GM21717 (cell line): ENCODE measurements around the gene STXBP5.

ENCODE experiments used
- ATAC-seq: cut with Tn5 transposase; IDR thresholded peaks from one replicate; pipeline ENCODE4 v1.9.1; 2021; ENCODE audit warnings: mild to moderate bottlenecking, moderate library complexity; ENCODE audit not compliant: unreplicated experiment

The STXBP5 gene

GRCh38 chr6:147283460-147283859, 79.2 kb downstream of the STXBP5 start:
- no peak for ATAC-seq

DNA sequence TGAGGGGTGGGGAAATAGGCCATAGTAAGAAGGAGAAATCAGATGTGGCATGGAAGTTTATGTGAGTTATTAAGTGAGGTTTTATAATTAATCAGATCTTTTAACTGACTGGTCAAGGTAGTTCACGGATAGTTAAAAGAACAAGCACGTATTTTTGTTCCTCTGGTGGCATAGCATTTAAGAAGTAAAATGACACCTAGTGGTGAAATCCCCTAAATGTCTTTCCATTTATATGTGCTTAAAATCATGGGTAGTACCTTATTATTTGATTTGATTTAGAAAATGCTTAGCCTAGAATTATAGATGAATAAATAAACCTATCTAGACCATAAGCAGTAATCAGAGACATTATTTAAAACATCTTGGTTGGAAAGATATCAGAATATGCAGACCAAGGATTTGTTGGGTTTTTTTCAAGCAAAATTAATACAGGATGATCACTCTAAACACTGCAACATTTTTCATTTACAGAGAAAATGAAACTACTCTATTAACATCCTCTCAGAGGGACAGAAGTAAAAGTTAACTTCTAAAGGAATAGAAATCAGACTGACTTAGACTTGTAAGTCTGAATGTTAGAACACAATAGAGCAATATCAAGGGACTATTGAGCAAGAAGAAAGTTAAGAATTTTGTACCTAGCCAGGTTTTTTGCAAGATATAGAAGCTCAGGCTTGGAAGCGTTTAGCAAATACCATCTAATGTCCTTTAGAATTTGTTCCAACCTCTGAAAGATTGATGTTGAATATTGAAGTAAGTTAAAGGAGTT, 81.1 kb downstream of the STXBP5 start:
- peak; percentile 71 for ATAC-seq

GRCh38 chr6:147287869-147288271, 83.7 kb downstream of the STXBP5 start:
- no peak for ATAC-seq

DNA sequence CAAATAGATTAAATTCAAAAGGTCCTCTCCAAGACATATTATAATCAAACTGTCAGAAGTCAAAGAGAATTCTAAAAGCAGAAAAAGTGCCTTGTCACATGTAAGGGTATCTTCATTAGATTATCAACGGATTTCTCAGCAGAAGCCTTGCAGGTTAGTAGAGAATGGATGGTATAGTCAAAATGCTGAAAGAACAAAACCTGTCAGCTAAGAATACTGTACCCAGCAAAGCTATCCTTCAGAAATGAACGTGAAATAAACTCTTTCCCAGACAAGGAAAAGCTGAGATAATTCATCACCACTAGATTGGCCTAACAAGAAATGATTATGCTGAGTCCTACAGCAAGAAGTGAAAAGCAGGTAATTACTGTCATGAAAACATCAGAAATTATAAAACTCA, 92.9 kb downstream of the STXBP5 start:
- no peak for ATAC-seq

- no peak for ATAC-seq
Measured at GRCh38 chr6:147297663-147298316, 93.6 kb downstream of the STXBP5 start.

GRCh38 chr6:147298461-147298860, 94.2 kb downstream of the STXBP5 start:
- ATAC-seq = no peak

- no peak for ATAC-seq
Measured at GRCh38 chr6:147299035-147299434, 94.8 kb downstream of the STXBP5 start.

DNA sequence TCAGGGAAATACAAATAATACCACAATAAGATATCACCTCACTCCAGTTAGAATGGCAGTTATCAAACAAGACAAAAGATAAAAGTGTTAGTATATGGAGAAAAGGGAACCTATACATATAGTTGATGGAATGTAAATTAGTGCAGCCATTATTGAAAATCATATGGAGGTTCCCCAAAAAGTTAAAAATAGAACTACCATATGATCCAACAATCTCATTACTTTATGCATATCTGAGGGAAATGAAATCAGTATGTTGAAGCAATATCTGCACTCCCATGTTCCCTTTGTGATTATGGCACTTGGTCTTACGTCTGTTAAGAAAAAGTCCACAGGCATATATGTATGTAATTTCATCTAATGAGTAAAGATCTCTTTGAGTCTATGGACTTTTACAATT, 96.9 kb downstream of the STXBP5 start:
- no peak for ATAC-seq

DNA sequence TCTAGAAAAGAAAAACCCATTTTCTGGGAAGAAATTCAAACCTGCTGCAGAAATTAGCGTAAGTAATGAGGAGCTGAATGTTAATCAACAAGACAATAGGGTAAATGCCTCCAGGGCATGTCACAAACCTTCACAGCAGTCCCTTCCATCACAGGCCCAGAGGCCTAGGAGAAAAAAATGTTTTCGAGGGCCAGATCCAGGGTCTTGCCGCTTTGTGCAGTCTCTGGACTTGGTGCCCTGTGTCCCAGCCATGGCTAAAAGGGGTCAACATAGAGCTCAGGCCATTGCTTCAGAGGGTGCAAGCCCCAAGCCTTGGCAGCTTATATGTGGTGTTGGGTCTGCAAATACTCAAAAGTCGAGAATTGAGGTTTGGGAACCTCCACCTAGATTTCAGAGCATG, 99.8 kb downstream of the STXBP5 start:
- no peak for ATAC-seq

DNA sequence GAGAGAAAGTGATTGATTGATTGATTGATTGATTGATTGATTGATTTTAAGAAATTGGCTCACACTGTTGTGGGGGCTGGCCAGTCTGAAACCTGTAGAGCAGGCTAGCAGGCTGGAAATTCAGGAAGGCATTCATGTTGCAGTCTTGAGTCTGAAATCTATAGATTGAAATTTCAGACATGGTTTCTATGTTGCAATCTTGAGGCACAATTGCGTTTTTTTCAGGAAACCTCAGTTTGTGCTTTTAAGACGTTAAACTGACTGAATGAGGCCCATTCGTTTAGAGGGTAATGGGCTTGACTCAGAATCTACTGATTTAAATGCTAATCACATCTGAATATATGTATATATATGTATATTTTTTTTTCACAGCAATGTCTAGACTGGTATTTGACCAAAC, 106.3 kb downstream of the STXBP5 start:
- ATAC-seq = no peak

- no peak for ATAC-seq
Measured at GRCh38 chr6:147311218-147311617, 107.0 kb downstream of the STXBP5 start.

DNA sequence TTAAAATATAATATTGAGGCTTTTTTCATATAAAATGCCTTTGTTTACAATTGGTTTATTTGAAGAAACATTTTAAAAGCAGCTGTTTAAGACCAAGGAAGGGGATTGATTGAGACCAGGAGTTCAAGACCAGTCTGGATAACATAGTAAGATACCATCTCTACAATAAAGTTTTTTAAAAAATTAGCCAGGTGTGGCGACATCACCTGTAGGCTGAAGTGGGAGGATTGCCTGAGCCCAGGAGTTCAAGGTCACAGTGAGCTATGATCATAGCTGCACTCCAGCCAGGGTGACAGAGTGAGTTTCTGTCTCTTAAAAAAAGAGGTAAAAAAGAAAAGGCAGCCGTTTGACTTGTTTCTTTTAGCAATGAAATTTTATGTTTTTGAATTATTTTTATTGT, 117.0 kb downstream of the STXBP5 start:
- no peak for ATAC-seq

DNA sequence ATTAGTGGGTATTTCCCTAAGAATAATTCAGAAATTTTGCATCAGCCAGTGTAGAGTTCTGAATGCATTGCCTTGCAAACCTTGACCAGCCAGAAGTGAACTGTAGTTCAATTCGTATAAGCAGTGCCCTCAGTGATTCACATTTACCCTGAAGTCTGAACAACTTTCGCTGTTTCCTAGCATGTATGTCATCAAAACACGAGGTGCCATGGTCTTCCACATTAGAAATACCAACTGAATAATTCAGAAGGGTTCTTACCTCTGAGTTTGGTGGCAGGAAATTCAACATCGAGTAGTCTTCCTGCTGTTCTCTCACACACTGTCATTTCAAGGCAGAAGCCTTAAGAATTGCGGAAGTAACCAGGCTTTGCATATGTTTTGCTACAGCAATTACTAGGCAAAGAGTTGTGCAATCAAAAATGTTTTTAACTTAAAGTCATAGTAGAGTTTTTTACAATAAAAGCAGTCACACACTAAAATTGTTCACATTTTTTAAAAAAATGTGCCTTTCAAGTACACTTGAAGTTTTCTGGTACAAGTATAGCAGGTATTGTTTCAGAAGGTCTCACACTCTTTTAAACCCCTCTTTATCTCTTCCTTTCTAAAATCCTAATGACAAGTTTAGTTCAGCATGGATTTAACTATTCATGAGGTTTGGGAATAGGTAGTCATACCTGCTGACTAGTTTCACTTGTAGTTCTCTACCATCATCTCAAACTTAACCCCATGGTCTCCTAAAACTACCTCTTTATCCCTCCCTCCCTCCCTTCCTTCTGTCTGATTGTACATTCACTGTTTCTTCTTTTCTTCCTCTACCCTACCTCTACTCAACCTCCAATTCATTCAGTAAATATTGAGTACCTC, 118.3 kb downstream of the STXBP5 start:
- peak; percentile 99 for ATAC-seq

GRCh38 chr6:147325557-147325956, 121.3 kb downstream of the STXBP5 start:
- ATAC-seq = no peak

- ATAC-seq = no peak
Measured at GRCh38 chr6:147331401-147331800, 127.2 kb downstream of the STXBP5 start.

GRCh38 chr6:147337921-147338320, 133.7 kb downstream of the STXBP5 start:
- ATAC-seq = no peak

- no peak for ATAC-seq
Measured at GRCh38 chr6:147341486-147341885, 137.3 kb downstream of the STXBP5 start.

DNA sequence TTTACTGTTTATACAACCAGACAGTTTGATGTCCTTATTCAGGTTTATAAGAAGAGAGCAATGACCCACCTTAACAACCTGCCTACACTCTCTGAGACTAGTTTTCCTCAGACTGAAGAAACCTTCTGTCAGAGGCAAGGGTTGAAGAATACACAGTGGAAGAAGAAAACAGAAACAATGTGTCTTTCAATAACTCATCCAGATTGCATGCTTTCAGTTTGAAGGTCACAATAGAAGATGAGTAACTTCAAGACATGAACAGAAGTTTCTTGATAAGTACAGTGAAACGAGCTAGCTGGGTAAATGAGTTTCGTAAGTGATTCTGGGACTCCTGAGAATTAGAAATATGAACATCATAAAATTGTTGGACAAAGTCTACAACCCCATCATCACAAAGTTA, 141.7 kb downstream of the STXBP5 start:
- ATAC-seq = no peak

DNA sequence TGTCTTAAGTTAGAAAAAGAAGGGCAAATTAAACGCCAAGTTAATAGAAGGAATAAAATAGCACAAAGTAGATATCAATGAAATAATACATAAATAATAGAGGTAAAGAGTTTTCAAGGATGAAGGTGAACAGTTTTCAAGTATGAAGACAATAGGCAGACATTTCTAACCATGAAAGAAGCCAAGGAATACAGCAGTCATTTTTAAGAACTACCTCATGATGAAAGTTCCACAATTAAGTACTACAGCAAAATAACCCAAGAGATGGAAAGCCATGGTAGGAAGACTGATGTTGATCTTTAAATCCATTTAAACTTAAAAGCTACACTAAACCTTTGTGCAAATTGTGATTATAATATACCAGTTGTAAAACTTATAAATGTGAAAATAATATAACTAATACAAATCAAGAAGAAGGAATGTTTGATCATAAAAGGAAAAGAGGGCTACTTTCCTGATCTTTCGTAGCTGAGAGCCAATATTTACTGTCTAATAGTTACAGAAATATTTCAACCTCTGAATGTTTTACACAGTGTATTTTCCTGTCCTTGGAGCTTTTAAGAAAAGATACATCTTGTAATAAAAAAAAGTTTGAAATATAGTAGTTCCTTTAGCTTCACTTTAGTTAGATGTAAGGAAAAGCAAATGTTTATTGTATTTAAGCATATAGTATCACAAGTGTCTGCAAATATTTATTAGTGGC, 143.1 kb downstream of the STXBP5 start:
- no peak for ATAC-seq

DNA sequence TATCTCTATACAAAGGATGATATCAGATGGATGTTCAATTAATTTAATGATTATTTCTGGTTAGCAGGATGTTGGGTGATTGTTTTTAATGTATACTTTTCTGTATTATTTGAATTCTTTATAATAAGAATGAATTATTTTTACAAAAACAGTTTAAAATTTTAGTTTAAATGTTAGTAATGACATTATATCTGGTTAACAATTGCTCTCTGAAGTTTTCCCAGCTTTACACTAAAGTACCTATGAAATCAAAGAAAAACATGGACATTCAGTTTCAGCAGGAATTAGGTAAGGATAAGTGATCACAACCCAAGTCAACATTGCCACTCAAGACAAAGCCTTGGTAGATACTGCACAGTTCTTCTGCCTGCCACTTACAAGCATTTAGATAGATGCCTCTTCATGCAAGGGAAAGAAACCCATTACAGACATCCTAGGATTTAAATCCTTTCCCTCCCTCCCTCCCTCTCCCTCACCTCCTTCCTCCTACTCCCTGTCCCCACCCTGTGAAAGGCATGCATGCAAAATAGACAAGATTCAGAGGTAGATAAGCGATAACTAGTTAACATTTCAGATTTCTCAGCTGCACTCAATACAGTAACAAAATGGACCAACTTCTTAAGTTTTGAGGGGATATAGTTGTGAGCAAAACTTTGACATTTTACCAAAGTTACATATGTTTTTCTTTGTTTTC, 143.8 kb downstream of the STXBP5 start:
- ATAC-seq = no peak
